Common myeloid progenitor, CD34-positive (primary cell): Measurements from ENCODE around the gene GABARAP.

Experiments
- CTCF ChIA-PET: fragments of 350-600 bp; sonication (Branson Sonifier 250); formaldehyde crosslinking; loops from one replicate; lab custom pipeline; 2021; ENCODE audit warnings: antibody characterized with exemption; lab: Charles Lee
- POLR2A ChIA-PET: fragments of 350-600 bp; sonication (Branson Sonifier 250); formaldehyde crosslinking; loops from one replicate; lab custom pipeline; 2021; ENCODE audit warnings: antibody characterized with exemption; lab: Charles Lee
- DNase-seq, 3 donors: peaks; one replicate each; pipeline versions ENCODE4 v3.0.0 to v3.0.0-alpha.2; 2013
- H3K27ac ChIP-seq, 2 experiments: 1 replicate in 1 of 2; 2 replicates in 1 of 2; pipeline ENCODE4 v1.7.0; 2013; ENCODE audit warnings: inconsistent platforms in 2 of 2, low read length in 2 of 2, mild to moderate bottlenecking in 2 of 2, low read depth in 1 of 2, moderate library complexity in 1 of 2; ENCODE audit not compliant: severe bottlenecking in 2 of 2, insufficient read depth in 1 of 2, poor library complexity in 1 of 2
- H3K27me3 ChIP-seq, 5 experiments: replicated peaks in 2 of 5; 1 replicate in 3 of 5; 2 replicates in 2 of 5; pipeline versions ENCODE4 v1.6.1 to v1.7.0; 2013; ENCODE audit warnings: low read length in 4 of 5, mild to moderate bottlenecking in 2 of 5, moderate library complexity in 2 of 5, inconsistent platforms in 1 of 5; ENCODE audit not compliant: insufficient read depth in 5 of 5, control insufficient read depth in 4 of 5
- H3K36me3 ChIP-seq, 4 experiments: 1 replicate in 2 of 4; 2 replicates in 2 of 4; pipeline versions ENCODE4 v1.6.1 to v1.7.0; 2013; ENCODE audit warnings: low read length in 3 of 4, control low read depth in 1 of 4, mild to moderate bottlenecking in 1 of 4; ENCODE audit not compliant: control insufficient read depth in 4 of 4, insufficient read depth in 4 of 4
- H3K4me1 ChIP-seq, 4 experiments: 1 replicate in 3 of 4; 2 replicates in 1 of 4; pipeline versions ENCODE4 v1.6.1 to v1.7.1; 2013; ENCODE audit warnings: low read length in 3 of 4, mild to moderate bottlenecking in 3 of 4, control low read depth in 1 of 4, inconsistent platforms in 1 of 4, moderate library complexity in 1 of 4; ENCODE audit not compliant: control insufficient read depth in 4 of 4, insufficient read depth in 4 of 4; ENCODE audit errors: control extremely low read depth in 1 of 4
- H3K4me3 ChIP-seq, 7 experiments: 1 replicate in 4 of 7; 2 replicates in 3 of 7; pipeline versions ENCODE4 v1.5.1 to v1.7.0; 2013; ENCODE audit warnings: mild to moderate bottlenecking in 7 of 7, low read length in 6 of 7, moderate library complexity in 6 of 7, inconsistent platforms in 2 of 7, low read depth in 2 of 7, control low read depth in 1 of 7; ENCODE audit not compliant: insufficient read depth in 4 of 7, control insufficient read depth in 1 of 7; ENCODE audit errors: extremely low read depth in 1 of 7
- H3K9me3 ChIP-seq, 5 experiments: 1 replicate in 4 of 5; 2 replicates in 1 of 5; pipeline versions ENCODE4 v1.6.1 to v1.7.1; 2013; ENCODE audit warnings: low read length in 4 of 5, mild to moderate bottlenecking in 2 of 5, inconsistent platforms in 1 of 5, low read depth in 1 of 5, moderate library complexity in 1 of 5; ENCODE audit not compliant: control insufficient read depth in 4 of 5, insufficient read depth in 2 of 5; ENCODE audit errors: control extremely low read depth in 1 of 5
- WGBS: methylation state at CpG from one replicate; pipeline ENCODE4 v1.1.5; 2013; ENCODE audit not compliant: insufficient coverage; 5-methylcytosine and 5-hydroxymethylcytosine counted together

Gene GABARAP

GRCh38 chr17:7253082-7253481 is 10.8 kb upstream of the GABARAP start:
- Histone ChIP-seq H3K36me3 (peaks cover 4 to 34% (median 26%) of the 10 kb centered on the region in 4 experiments), H3K4me1 (peaks cover 12 to 36% (median 30%) of the 10 kb centered on the region in 4 experiments), H3K27ac (peak overlapping the region; percentile 98 to 99), H3K27me3 (no peaks in the 10 kb centered on the region), H3K4me3 (peak overlapping the region in 6 of 7 experiments; percentile 55 to 96 (median 90)), H3K9me3 (no peaks in the 10 kb centered on the region)
- no peak for DNase-seq
- ChIA-PET CTCF (no interaction called here), POLR2A (no interaction called here)
- whole genome bisulfite sequencing: 90% methylated on average over 5 of the region's 5 CpGs

- H3K9me3 ChIP-seq: no peaks in the 10 kb centered on the region
- peaks cover 12 to 36% (median 30%) of the 10 kb centered on the region in 4 experiments for H3K4me1 ChIP-seq
- H3K4me3 ChIP-seq: peak within 1 kb of the TSS; percentile 55 to 96 (median 90)
- WGBS: 1% methylated on average over 43 of the region's 55 CpGs
- POLR2A ChIA-PET: interaction anchor here (1.4 to 2.5 kb wide), 2 partner anchors 10 to 11 kb away, joined by 7 to 12 read pairs; partner anchors contain the start of gene GABARAP
- DNase-seq: peak; percentile 96
- CTCF ChIA-PET: interaction anchor here (1.0 kb wide), 1 partner anchor 10 kb away, joined by 6 read pairs; the partner anchor contains the start of gene GABARAP
- H3K27me3 ChIP-seq: no peaks in the 10 kb centered on the region
- peak within 1 kb of the TSS; percentile 98 to 99 for H3K27ac ChIP-seq
- H3K36me3 ChIP-seq: peaks cover 4 to 31% (median 24%) of the 10 kb centered on the region in 4 experiments
Measured at GRCh38 chr17:7252176-7253043, 10.2 kb upstream of the GABARAP start, which contains the start of gene ELP5. TSS of gene ELP5 (plus strand) at chr17:7252215. CDS start at chr17:7252551, 336 bp downstream.

GRCh38 chr17:7251661-7252175 is 9.5 kb upstream of the GABARAP start, which contains the start of gene CTDNEP1:
TSS of gene CTDNEP1 (minus strand) at chr17:7251734. CDS start at chr17:7251296, 438 bp downstream.
- POLR2A ChIA-PET: interaction anchor here (1.0 to 2.5 kb wide), 3 partner anchors 9 to 13 kb away, joined by 3 to 12 read pairs (median 7); partner anchors contain the start of genes GABARAP and PHF23
- Histone ChIP-seq H3K4me3 (peak within 1 kb of the TSS; percentile 55 to 96 (median 90)), H3K27ac (peak within 1 kb of the TSS; percentile 98 to 99), H3K36me3 (peaks cover 6 to 28% (median 24%) of the 10 kb centered on the region in 4 experiments), H3K4me1 (peaks cover 12 to 36% (median 30%) of the 10 kb centered on the region in 4 experiments), H3K9me3 (no peaks in the 10 kb centered on the region), H3K27me3 (no peaks in the 10 kb centered on the region)
- under 1% methylated on average over 34 of the region's 41 CpGs for WGBS
- CTCF ChIA-PET: interaction anchor here (1.0 to 3.9 kb wide), 3 partner anchors 9 to 37 kb away, joined by 5 to 31 read pairs (median 6); partner anchors contain the start of genes GABARAP and PHF23
- peak; percentile 100 for DNase-seq

DNA sequence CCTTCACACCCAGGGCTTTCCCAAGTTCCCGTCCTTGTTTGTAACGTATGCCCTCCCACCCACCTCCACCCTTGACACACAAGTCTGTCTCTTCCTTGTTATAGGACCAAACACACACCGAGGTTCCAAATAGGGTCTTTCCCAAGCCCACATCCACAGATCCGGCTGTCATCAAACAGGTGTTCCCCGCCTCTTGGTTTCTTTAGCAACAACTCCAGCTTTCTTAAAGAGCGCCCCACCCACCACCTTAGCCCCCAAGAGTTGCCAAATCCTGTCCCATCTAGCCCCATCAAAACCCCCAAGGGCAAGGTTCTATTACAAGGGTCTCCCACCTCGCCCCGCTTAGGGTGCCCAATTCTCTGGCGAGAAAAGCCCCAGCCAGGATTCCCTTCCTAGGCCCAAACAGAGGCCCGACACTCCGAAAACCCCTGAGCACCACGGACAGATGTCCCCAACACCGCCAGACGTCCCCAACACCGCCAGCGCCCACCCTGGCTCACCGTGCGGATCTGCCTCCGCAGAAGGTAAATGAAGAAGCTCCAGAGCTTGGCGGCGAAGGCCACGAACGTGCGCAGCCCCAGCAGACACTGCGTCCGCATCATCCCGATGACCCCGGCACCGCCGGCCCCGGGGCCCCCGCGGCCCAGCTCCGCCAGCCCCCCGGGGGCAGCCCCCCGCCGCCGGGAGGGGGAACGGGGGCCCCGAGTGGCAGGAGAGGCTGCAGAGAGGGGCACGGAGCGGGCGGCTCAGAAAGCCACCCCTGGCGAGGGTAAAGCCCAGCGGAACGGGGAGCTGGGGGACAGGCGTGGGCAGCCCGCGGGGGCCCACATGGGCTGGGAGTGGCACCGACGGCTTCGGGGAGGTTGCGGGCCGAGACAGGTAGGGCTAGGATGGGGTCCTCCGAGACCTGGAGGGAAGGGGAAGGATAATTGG is 8.7 kb upstream of the GABARAP start:
- Histone ChIP-seq H3K4me3 (peak overlapping the region; percentile 55 to 96 (median 90)), H3K9me3 (no peaks in the 10 kb centered on the region), H3K27ac (peak overlapping the region; percentile 85 to 99), H3K4me1 (peaks cover 12 to 36% (median 30%) of the 10 kb centered on the region in 4 experiments), H3K36me3 (peaks cover 9 to 28% (median 25%) of the 10 kb centered on the region in 4 experiments), H3K27me3 (no peaks in the 10 kb centered on the region)
- POLR2A ChIA-PET: interaction anchor here (1.0 to 2.5 kb wide), 4 partner anchors 8 to 17 kb away, joined by 3 to 12 read pairs (median 5); partner anchors contain the start of genes DVL2, GABARAP and PHF23
- peak in 2 of 3 donors; percentile 82 to 85 for DNase-seq
- WGBS: 0% methylated on average over 44 of the region's 55 CpGs
- CTCF ChIA-PET: interaction anchor here (1.0 to 3.9 kb wide), 4 partner anchors 8 to 37 kb away, joined by 5 to 31 read pairs (median 6); partner anchors contain the start of genes GABARAP and PHF23

GRCh38 chr17:7249830-7250229 is 7.6 kb upstream of the GABARAP start:
- no peaks in the 10 kb centered on the region for H3K27me3 ChIP-seq
- ChIA-PET CTCF (interaction anchor here (1.1 to 3.9 kb wide), 4 partner anchors 10 to 33 kb away, joined by 3 to 31 read pairs (median 4); partner anchors contain the start of genes DVL2 and PHF23), POLR2A (interaction anchor here (0.6 kb wide), 1 partner anchor 106 kb away, joined by 3 read pairs; no protein-coding TSS in a partner anchor)
- H3K9me3 ChIP-seq: no peaks in the 10 kb centered on the region
- H3K4me3 ChIP-seq: peak overlapping the region in 6 of 7 experiments; percentile 55 to 96 (median 90)
- H3K4me1 ChIP-seq: peaks cover 12 to 36% (median 30%) of the 10 kb centered on the region in 4 experiments
- H3K36me3 ChIP-seq: peaks cover 6 to 26% (median 22%) of the 10 kb centered on the region in 4 experiments
- DNase-seq: peak in 2 of 3 donors; percentile 43 to 47
- peak overlapping the region; percentile 85 to 99 for H3K27ac ChIP-seq
- WGBS: 74% methylated on average over 7 of the region's 7 CpGs
